HL-60/S4 treated with phorbol 12-myristate 13-acetate at 8.2 ng/mL for 4 days and 3 days (cell line): ENCODE results near the gene MYO9A.

ENCODE experiments used
- in situ Hi-C: fragments of 300-500 bp; cut with MboI; formaldehyde crosslinking; loops from 2 replicates; pipeline ENCODE4 v1.15.0; 2022; ENCODE audit warnings: low sequenced_read_pairs

The MYO9A gene

GRCh38 chr15:72118017-72118978, at the start of gene MYO9A, which contains the start of gene SENP8:
MYO9A (minus strand) TSS chr15:72118150; CDS start chr15:72046563, 71,587 bp downstream.
SENP8 (plus strand) TSS chr15:72118403; CDS start chr15:72139624, 21,221 bp downstream.
- in situ Hi-C loops = no loop called here

- in situ Hi-C loops = no loop called here
Observed at GRCh38 chr15:72167445-72167844, 49.5 kb upstream of the MYO9A start.

- in situ Hi-C loops = no loop called here
Observed at GRCh38 chr15:72166716-72167417, 48.9 kb upstream of the MYO9A start.

GRCh38 chr15:72163719-72164118, 45.8 kb upstream of the MYO9A start:
- in situ Hi-C loops = no loop called here

GRCh38 chr15:72162569-72162968, 44.6 kb upstream of the MYO9A start:
- in situ Hi-C loops = no loop called here

- in situ Hi-C loops = no loop called here
Observed at GRCh38 chr15:72161361-72162132, 43.6 kb upstream of the MYO9A start.

GRCh38 chr15:72160696-72161245, 42.8 kb upstream of the MYO9A start:
- in situ Hi-C loops = no loop called here

GRCh38 chr15:72156928-72157327, 39.0 kb upstream of the MYO9A start:
- in situ Hi-C loops = loop anchor here (10.0 kb wide), 1 partner anchor 412 kb away; no protein-coding TSS in a partner anchor

GRCh38 chr15:72155635-72156616, 38.0 kb upstream of the MYO9A start:
- in situ Hi-C loops = loop anchor here (10.0 kb wide), 1 partner anchor 411 kb away; no protein-coding TSS in a partner anchor

- in situ Hi-C loops = loop anchor here (10.0 kb wide), 1 partner anchor 410 kb away; no protein-coding TSS in a partner anchor
Observed at GRCh38 chr15:72155003-72155621, 37.2 kb upstream of the MYO9A start.

- in situ Hi-C loops = loop anchor here (10.0 kb wide), 1 partner anchor 410 kb away; no protein-coding TSS in a partner anchor
Observed at GRCh38 chr15:72154316-72154715, 36.4 kb upstream of the MYO9A start.

- in situ Hi-C loops = loop anchor here (10.0 kb wide), 1 partner anchor 409 kb away; no protein-coding TSS in a partner anchor
Observed at GRCh38 chr15:72153269-72154000, 35.5 kb upstream of the MYO9A start.

- in situ Hi-C loops = no loop called here
Observed at GRCh38 chr15:72147418-72147817, 29.5 kb upstream of the MYO9A start.

GRCh38 chr15:72146934-72147333, 29.0 kb upstream of the MYO9A start:
- in situ Hi-C loops = no loop called here

- in situ Hi-C loops = no loop called here
Observed at GRCh38 chr15:72146221-72146620, 28.3 kb upstream of the MYO9A start.

GRCh38 chr15:72141171-72142084, 23.5 kb upstream of the MYO9A start:
- in situ Hi-C loops = no loop called here

- in situ Hi-C loops = no loop called here
Observed at GRCh38 chr15:72140088-72140487, 22.1 kb upstream of the MYO9A start.
